Keratinocyte (primary cell): ENCODE measurements around the gene PIBF1.

ENCODE experiments used
- CTCF ChIP-seq, 3 experiments: IDR thresholded peaks in 1 of 3; conservative IDR thresholded peaks in 1 of 3; optimal IDR thresholded peaks in 1 of 3; 2 replicates in 2 of 3; 3 replicates in 1 of 3; pipeline versions ENCODE3 to v1.5.1; 2011; ENCODE audit warnings: low read length in 3 of 3, mild to moderate bottlenecking in 3 of 3, moderate library complexity in 2 of 3, control low read depth in 1 of 3, inconsistent platforms in 1 of 3; ENCODE audit not compliant: insufficient read depth in 2 of 3; ENCODE audit errors: extremely low read depth in 1 of 3
- EZH2 ChIP-seq: IDR thresholded peaks from one replicate; pipeline ENCODE4 v1.6.1; 2012; ENCODE audit warnings: inconsistent platforms, mild to moderate bottlenecking, low read length, moderate library complexity

- TF ChIP-seq CTCF (optimal IDR thresholded peaks at IDR 0.05 in 1 of 3, IDR thresholded peaks at IDR 0.05 in 1 of 3, conservative IDR thresholded peaks at IDR 0.05 in 1 of 3; ENCODE audit: extremely low read depth in 1 of 3, insufficient read depth in 2 of 3, low read length in 3 of 3) (no peak), EZH2 (no peak)
These were observed 104.5 kb downstream of the PIBF1 start for GRCh38 chr13:72886272-72887067.
